Tibial nerve (tissue), 4 donors: Measurements from ENCODE around the gene RUNX2.

Source experiments
- CTCF ChIP-seq, 5 experiments: fragments of 200-600 bp in 3 of 5; fragments of 450-650 bp in 2 of 5; sonication (generic) in 3 of 5; IDR thresholded peaks; one replicate each; pipeline ENCODE4 v1.5.1; 2016 to 2019; ENCODE audit warnings: antibody characterized with exemption in 5 of 5, mild to moderate bottlenecking in 3 of 5, moderate library complexity in 2 of 5
- EP300 ChIP-seq, 2 donors: sonication (generic); formaldehyde crosslinking; IDR thresholded peaks; one replicate each; pipeline ENCODE4 v1.6.1; 2017; ENCODE audit warnings: antibody characterized with exemption in 2 of 2, mild to moderate bottlenecking in 1 of 2
- POLR2A ChIP-seq, 2 donors: fragments of 450-650 bp; IDR thresholded peaks; one replicate each; pipeline ENCODE4 v1.6.1; 2017; ENCODE audit warnings: antibody characterized with exemption in 2 of 2, mild to moderate bottlenecking in 2 of 2, moderate library complexity in 2 of 2

- TF ChIP-seq POLR2A (IDR thresholded peaks at IDR 0.05) (no peak), CTCF (IDR thresholded peaks at IDR 0.05) (no peak), EP300 (IDR thresholded peaks at IDR 0.05) (no peak)
These were observed 193.1 kb downstream of the RUNX2 start for GRCh38 chr6:45521226-45521625.
